ENCODE data around the gene PFDN6. TPM values are rescaled to one million over a fixed set of nuclear protein-coding genes. Genes with fewer than 3 reads are reported as not detected.

The PFDN6 gene
- total and polyA plus RNA-seq, 2 of the 13 experiments (the other 11 are each of a cell fraction or from before 2014, with no cell fraction given) = 75.5 to 87.0 TPM

- TF ChIP-seq MLXIP (CRISPR knock-in tag; IDR thresholded peaks at IDR 0.05; ENCODE audit: borderline replicate concordance) (no peak), ZNF484 (CRISPR knock-in tag; IDR thresholded peaks at IDR 0.05; ENCODE audit: borderline replicate concordance, low read depth) (no peak), SP1 (IDR thresholded peaks at IDR 0.05) (no peak), SP1 (CRISPR knock-in tag; IDR thresholded peaks at IDR 0.05) (peak; percentile 41; the same call in 1 of the 2 replicates), ZMYM4 (CRISPR knock-in tag; IDR thresholded peaks at IDR 0.05) (peak; percentile 20; the same call in 1 of the 2 replicates), UBTF (CRISPR knock-in tag; IDR thresholded peaks at IDR 0.05) (peak; percentile 95), PAXIP1 (CRISPR knock-in tag; conservative IDR thresholded peaks at IDR 0.05) (0 out of 2 replicates have a peak, but pooled peaks have one; percentile 20), MEIS1 (CRISPR knock-in tag; IDR thresholded peaks at IDR 0.05; ENCODE audit: borderline replicate concordance) (0 out of 2 replicates have a peak, but pooled peaks have one; percentile 67), RXRB (CRISPR knock-in tag; IDR thresholded peaks at IDR 0.05; ENCODE audit: borderline replicate concordance) (0 out of 2 replicates have a peak, but pooled peaks have one; percentile 9), HHEX (CRISPR knock-in tag; IDR thresholded peaks at IDR 0.05) (peak; percentile 36; the same call in 1 of the 2 replicates), NONO (IDR thresholded peaks at IDR 0.05) (no peak), NONO (CRISPR knock-in tag; conservative IDR thresholded peaks at IDR 0.05) (peak; percentile 65; the same call in 1 of the 2 replicates), ZSCAN20 (CRISPR knock-in tag; IDR thresholded peaks at IDR 0.05; ENCODE audit: borderline replicate concordance) (no peak), FOXK1 (CRISPR knock-in tag; IDR thresholded peaks at IDR 0.05; ENCODE audit: borderline replicate concordance, low read depth) (peak; percentile 11; the same call in 1 of the 2 replicates), RBFOX2 (IDR thresholded peaks at IDR 0.05; ENCODE audit: low read depth, low read length) (peak; percentile 78), ZSCAN9 (CRISPR knock-in tag; IDR thresholded peaks at IDR 0.05; ENCODE audit: borderline replicate concordance) (peak; percentile 60; the same call in 1 of the 2 replicates), SOX5 (CRISPR knock-in tag; IDR thresholded peaks at IDR 0.05; ENCODE audit: borderline replicate concordance) (no peak)
- TF ChIP-seq, protein P1, sequence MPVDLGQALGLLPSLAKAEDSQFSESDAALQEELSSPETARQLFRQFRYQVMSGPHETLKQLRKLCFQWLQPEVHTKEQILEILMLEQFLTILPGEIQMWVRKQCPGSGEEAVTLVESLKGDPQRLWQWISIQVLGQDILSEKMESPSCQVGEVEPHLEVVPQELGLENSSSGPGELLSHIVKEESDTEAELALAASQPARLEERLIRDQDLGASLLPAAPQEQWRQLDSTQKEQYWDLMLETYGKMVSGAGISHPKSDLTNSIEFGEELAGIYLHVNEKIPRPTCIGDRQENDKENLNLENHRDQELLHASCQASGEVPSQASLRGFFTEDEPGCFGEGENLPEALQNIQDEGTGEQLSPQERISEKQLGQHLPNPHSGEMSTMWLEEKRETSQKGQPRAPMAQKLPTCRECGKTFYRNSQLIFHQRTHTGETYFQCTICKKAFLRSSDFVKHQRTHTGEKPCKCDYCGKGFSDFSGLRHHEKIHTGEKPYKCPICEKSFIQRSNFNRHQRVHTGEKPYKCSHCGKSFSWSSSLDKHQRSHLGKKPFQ (CRISPR knock-in tag; IDR thresholded peaks at IDR 0.05; ENCODE audit: insufficient replicate concordance) = peak; percentile 49
Observed at GRCh38 chr6:33313709-33314514, 24.5 kb downstream of the PFDN6 start, which contains the start of gene TAPBP (continued).
